Mononuclear cell (primary cell): Measurements from ENCODE around the gene WNT7A. TPM values are rescaled to one million over a fixed set of nuclear protein-coding genes. Genes with fewer than 3 reads are reported as not detected.

ENCODE experiments used
- H3K27me3 ChIP-seq: 2 replicates; pipeline ENCODE4 v1.6.0; 2011; ENCODE audit warnings: low read length, control low read depth; ENCODE audit not compliant: insufficient read depth
- H3K4me1 ChIP-seq: 2 replicates; pipeline ENCODE4 v1.5.1; 2011; ENCODE audit warnings: mild to moderate bottlenecking, low read length, control low read depth; ENCODE audit not compliant: insufficient read depth
- H3K4me3 ChIP-seq: 2 replicates; pipeline ENCODE4 v1.5.1; 2011; ENCODE audit warnings: mild to moderate bottlenecking, low read length, moderate library complexity
- H3K9me3 ChIP-seq: 2 replicates; pipeline ENCODE4 v1.5.1; 2011; ENCODE audit warnings: low read depth, mild to moderate bottlenecking, control low read depth, low read length
- total RNA-seq: library from RNA; depleted of rRNA; stranded (reverse); fragments of >200 nt; gene quantifications from one replicate; pipeline ENCODE4 v1.2.3, GENCODE V29; 2012

WNT7A gene
- total RNA-seq, 1 donor, result 4.8 TPM

DNA sequence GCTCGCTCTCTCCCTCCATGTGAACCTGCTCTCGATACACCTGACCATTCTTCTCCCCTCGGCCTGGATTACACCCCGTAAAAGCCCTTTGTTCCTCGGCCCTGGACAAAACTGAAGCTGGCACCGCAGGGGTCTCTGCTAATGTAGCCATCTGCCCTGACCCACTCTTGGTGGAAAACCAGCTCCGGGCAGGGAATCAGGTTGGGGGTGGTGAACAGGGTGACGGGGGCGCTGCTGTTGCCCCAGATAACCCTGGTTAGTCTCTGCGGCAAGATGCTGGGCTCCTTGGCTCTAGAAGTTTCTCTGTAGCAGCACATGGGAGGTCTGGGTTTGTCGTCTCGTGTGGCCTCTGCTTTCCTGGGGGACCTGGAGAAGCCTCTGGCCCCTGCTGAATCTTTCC is 86.4 kb downstream of the WNT7A start:
- no peaks in the 10 kb centered on the region for H3K9me3 ChIP-seq
- no peaks in the 10 kb centered on the region for H3K4me1 ChIP-seq
- no peak overlapping the region for H3K4me3 ChIP-seq
- H3K27me3 ChIP-seq, result no peaks in the 10 kb centered on the region

DNA sequence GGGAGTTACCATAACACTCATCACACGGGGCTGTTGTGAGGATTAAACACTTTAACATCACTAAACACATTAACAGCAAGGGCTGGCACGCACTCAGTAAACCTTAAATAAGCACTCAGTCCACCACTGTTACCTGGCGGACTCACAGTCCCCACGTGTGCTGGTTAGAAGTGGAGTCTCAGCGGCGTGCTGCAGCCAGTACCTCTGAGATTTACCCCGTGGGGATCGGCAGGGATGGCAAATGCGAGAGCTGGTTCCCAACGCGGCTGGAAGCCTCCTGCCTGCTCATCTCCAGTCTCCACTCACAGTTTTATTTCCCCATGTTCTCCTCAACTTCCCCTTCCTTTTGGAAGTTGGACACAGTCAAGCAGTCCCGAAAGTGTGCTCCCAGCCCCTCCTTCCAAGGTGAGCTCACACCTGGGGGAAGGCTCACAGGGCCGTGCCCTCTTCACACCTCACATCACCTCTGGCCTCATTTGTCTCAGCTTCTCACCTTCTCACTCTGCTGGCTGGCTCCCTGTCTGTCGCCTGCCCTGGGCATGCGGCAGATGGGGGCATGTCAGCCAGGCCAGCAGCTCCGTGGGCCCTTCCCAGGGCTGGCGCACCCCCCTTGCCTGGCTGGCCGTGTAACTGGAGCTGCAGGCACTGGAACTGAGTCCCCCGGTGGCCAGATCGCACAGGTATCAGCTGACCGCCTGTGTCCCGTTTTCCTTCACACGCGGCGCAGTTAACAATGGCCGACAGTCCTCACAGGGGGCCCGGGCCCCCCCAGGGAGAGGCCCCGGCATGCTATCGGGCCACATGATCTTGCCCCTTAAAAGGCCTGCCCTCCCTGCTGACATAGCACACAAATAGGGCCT is 87.1 kb downstream of the WNT7A start:
- H3K9me3 ChIP-seq, result no peaks in the 10 kb centered on the region
- no peak overlapping the region for H3K4me3 ChIP-seq
- H3K27me3 ChIP-seq, result no peaks in the 10 kb centered on the region
- H3K4me1 ChIP-seq, result no peaks in the 10 kb centered on the region

DNA sequence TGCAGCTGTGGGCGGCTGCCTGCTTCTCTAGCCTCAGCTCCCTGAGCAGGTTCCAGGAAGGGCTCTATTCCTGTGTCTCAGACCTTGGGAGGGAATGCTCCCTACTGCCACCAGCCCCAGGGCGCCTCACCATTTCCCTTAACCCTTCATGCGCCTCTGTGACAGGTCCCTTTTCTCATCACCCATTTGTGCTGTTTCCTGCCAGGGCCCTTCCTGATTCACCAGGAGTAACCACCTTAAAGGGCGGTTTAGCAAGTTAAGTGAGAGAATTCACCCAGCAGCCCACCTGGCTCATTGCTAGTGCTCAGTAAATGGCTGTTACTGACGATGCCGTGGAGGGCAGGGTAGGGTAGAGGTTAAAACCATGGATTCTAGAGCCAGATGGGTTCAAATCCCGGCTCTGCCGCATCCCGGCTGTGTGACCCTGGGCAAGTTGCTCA is 87.8 kb downstream of the WNT7A start:
- Histone ChIP-seq H3K4me3 (no peak overlapping the region), H3K4me1 (no peaks in the 10 kb centered on the region), H3K27me3 (no peaks in the 10 kb centered on the region), H3K9me3 (no peaks in the 10 kb centered on the region)

GRCh38 chr3:13791198-13792050 is 88.4 kb downstream of the WNT7A start:
- no peak overlapping the region for H3K4me3 ChIP-seq
- no peaks in the 10 kb centered on the region for H3K4me1 ChIP-seq
- H3K9me3 ChIP-seq, result no peaks in the 10 kb centered on the region
- no peaks in the 10 kb centered on the region for H3K27me3 ChIP-seq

DNA sequence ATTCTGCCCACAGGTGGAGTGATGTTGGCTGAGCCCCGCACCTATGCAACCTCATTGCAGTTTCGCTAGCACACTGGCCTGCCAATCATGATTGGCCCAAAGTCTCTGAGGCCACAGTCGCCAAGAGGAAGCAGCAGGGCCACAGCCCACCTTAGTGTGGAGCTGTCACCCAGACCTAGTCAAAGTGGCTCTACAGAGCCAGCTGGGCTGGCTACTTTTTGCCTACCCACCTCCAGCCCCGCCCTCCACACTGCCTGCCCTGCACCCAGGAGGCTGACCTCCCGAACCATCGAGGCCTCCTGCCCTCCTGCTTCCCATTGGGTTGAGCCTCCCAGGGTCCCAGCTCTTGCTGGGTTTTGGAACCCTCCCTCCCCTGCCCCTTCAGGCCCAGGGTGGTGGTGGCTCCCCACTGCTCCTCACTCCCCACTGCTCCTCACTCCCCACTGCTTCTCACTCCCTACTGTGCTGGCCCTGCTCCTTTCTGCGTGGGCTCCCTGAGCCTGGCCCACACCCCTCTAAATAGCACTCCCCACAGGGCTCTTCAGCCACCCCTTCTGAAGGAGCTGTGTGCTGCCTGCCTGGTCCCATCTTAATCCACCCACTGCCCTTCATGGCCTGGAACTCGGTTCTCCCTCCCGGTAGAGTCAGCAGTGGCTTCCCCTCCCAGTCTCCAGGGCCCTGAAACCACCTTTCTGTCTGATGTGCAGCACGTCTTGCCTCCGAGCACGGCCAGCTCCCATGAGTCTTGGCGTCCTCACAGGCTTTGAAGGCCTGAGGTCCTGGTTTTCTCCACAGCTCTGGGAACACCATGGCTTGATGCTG is 89.3 kb downstream of the WNT7A start:
- Histone ChIP-seq H3K4me1 (no peaks in the 10 kb centered on the region), H3K4me3 (no peak overlapping the region), H3K27me3 (no peaks in the 10 kb centered on the region), H3K9me3 (no peaks in the 10 kb centered on the region)

DNA sequence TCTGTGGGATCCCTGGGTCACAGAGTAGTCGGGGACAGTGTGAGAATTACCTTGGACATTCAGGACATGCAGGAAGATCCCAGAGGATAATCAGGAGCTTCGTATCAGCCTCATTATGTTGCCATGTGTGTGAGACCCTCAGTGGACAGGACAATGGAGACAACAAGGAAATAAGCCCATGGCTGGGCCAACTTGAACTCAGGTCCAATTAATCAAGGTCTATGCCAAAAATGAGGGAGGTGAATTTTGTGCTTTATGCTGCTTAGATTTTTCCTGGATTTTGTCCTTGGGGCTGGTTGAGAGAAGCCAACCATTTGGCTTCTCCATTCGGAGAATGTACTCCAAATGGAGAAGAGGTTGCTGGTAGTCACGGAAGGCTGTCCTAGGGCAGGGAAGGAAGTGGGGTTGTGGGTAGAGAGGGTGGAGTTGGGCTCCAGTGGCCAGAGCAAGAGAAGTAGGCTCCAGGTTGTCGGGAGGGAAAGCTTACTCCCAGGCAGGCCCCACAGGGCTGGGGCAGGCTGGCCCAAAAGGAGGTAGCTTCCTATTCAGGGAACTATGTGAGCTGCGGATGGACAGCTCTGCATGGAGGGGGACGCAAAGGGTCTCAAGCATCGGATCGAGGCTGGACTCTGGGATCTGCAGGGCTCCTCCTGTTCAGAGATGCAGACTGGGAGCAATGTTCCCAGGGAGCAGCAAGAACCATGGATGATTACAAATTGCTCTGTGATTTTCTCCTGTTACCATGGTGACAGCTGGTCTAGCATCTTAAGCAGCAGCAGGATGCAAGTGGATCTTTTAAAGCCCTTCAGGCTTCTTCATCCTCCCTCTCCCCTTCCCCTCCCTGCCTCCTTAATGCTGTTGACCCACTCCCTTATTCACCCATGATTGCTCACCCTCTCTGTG is 91.1 kb downstream of the WNT7A start:
- H3K27me3 ChIP-seq, result no peaks in the 10 kb centered on the region

DNA sequence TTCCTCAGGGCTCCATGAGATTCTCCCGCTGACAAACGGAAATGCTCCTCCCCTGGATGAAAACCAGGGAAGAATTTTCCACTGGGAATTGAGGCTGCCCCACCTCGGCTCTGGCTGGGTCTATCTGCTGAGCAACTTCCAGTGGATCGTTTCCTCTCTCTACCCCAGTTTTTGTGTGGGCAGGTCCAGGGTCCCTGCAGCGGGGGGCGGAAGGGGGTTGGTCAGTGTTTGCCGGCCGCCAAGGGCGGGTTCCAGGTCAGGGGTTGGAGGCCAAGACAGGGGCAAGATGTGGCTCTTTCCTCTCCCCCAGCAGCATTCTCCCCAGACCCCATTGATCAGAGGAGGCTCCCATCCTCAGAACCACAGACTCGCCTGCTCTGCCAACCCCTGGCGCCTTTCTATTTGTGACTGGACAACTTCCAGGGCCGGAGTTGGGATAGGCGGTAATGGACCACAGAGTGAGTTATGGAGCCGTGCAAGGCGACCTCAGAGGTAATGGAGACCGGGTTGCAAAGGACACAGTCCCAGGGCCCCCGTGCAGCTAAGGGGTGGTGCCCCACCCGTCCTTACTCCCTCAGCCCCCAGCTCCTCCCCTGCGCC is 92.2 kb downstream of the WNT7A start:
- Histone ChIP-seq H3K4me3 (no peak overlapping the region), H3K9me3 (no peaks in the 10 kb centered on the region), H3K4me1 (no peaks in the 10 kb centered on the region), H3K27me3 (no peaks in the 10 kb centered on the region)

More for the DNA sequence above, 91.1 kb downstream of the WNT7A start:
- H3K4me3 ChIP-seq, result no peak overlapping the region
- H3K4me1 ChIP-seq, result no peaks in the 10 kb centered on the region
- no peaks in the 10 kb centered on the region for H3K9me3 ChIP-seq

GRCh38 chr3:13786811-13787210 is 93.1 kb downstream of the WNT7A start:
- Histone ChIP-seq H3K4me1 (no peaks in the 10 kb centered on the region), H3K4me3 (no peak overlapping the region), H3K27me3 (no peaks in the 10 kb centered on the region), H3K9me3 (no peaks in the 10 kb centered on the region)

GRCh38 chr3:13785853-13786436 is 93.9 kb downstream of the WNT7A start:
- Histone ChIP-seq H3K4me3 (no peak overlapping the region), H3K27me3 (no peaks in the 10 kb centered on the region), H3K9me3 (no peaks in the 10 kb centered on the region), H3K4me1 (no peaks in the 10 kb centered on the region)

DNA sequence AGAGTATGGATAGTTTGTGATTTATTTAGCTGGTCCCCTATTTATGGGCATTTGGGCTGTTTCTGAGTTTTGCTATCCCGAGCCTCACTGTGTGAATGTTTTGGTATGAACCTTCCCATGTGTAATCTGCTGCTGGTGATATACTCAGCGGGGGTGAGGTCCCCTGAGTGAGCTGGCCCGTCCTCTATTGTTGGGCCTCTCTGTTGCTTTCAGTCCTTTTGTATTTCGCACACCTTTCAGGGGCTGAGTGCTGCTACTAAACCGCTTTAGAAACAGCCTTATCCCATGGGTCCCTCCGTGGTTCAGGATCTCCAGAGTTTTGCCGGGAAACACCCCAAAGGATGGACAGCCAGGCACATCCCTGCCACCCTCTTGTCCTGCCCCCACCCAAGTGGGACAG is 94.5 kb downstream of the WNT7A start:
- Histone ChIP-seq H3K9me3 (no peaks in the 10 kb centered on the region), H3K4me1 (no peaks in the 10 kb centered on the region), H3K4me3 (no peak overlapping the region), H3K27me3 (no peaks in the 10 kb centered on the region)

DNA sequence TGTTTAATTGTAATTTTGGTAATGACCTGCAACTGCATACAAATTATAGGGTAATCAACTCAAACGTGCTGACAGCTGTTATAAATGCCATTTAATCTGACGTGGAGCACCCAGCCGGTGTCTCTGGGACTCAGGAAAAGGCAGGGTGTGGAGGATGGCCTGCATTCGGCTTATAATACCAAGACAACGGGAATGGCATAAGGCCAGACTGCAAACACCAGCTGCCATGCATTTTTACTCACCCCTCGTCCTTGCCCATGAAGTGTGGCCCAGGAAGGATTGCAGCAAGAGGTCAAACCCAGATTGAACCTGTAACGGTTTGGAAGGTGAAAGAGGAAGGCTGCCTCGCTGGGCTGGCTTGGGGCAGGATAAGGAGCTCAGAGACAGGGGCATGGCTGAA is 96.4 kb downstream of the WNT7A start:
- Histone ChIP-seq H3K4me3 (no peak overlapping the region), H3K27me3 (no peaks in the 10 kb centered on the region), H3K9me3 (no peaks in the 10 kb centered on the region), H3K4me1 (no peaks in the 10 kb centered on the region)

DNA sequence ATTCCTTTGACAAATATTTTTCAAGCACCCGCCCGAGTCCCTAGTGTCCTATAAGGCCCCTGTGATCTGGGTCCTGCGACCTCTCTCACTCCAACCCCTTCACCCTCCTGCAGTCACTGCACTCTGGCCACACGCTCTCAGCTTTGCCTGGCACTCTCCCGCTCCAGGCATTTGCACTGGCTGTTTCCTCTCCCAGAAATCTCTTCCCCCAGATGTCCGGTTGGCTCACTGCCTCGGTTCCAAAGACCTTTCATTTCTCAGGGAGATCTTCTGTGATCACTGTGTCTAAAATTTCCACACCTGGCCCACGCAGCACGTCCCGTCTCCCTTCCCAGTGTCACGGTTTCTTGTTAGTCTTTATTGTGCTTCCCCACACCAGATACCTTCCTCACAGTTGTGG is 97.4 kb downstream of the WNT7A start:
- Histone ChIP-seq H3K9me3 (no peaks in the 10 kb centered on the region), H3K4me3 (no peak overlapping the region), H3K4me1 (no peaks in the 10 kb centered on the region), H3K27me3 (no peaks in the 10 kb centered on the region)

DNA sequence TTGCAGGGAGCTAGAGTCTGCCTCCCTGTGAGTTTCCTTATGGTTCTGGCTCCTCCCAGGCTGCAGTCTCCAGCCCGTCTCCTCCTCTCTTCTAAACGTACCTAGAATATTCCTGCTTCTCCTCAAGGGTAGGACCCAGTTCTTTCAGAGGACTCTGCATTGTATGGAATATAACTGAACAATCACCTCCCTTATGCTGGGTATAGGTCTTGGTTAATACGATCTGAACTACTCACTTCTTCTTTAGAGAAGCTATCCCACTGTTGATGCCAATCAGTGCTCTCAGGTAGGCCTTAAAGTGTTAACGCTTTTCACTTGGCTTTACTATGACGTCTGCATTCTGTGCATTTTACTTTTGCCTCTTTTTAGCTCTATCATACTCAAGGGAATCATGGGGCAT is 98.5 kb downstream of the WNT7A start:
- H3K4me3 ChIP-seq, result no peak overlapping the region
- no peaks in the 10 kb centered on the region for H3K27me3 ChIP-seq
- H3K9me3 ChIP-seq, result no peaks in the 10 kb centered on the region
- H3K4me1 ChIP-seq, result no peaks in the 10 kb centered on the region
